PC-3 (cell line): ENCODE results near the gene SLC22A5. TPM values are rescaled to one million over a fixed set of nuclear protein-coding genes. Genes with fewer than 3 reads are reported as not detected.
A peak's percentile ranks its signal among the peaks of the same experiment; 100 is the strongest.

Experiments
- ATAC-seq: fragments of 200-7000 bp; cut with Tn5 transposase; 2 replicates; pipeline ENCODE4 v1.9.1; 2020; ENCODE audit warnings: mild to moderate bottlenecking, moderate library complexity
- BruUV-seq: library from RNA; stranded (reverse); fragments of 400-500 nt; replicated peaks from 2 replicates; lab custom pipeline; 2021; lab: Mats Ljungman, UMichigan
- CTCF ChIA-PET: fragments of 300-600 bp; sonication (Branson Sonifier 250); formaldehyde crosslinking; loops from one replicate; lab custom pipeline; 2022; ENCODE audit warnings: antibody characterized with exemption; lab: Charles Lee
- POLR2A ChIA-PET: fragments of 300-600 bp; sonication (Branson Sonifier 250); formaldehyde crosslinking; loops from one replicate; lab custom pipeline; 2022; ENCODE audit warnings: antibody characterized with exemption; ENCODE audit not compliant: unreplicated experiment; lab: Charles Lee
- DNase-seq: peaks from one replicate; pipeline ENCODE4 v3.0.0-alpha.2; 2015
- H2AFZ ChIP-seq: fragments of 300-600 bp; sonication (generic); 2 replicates; pipeline ENCODE4 v1.6.0; 2016; ENCODE audit warnings: antibody characterized with exemption, low read length
- H3F3A ChIP-seq: fragments of 300-600 bp; sonication (generic); one replicate; pipeline ENCODE4 v1.6.0; 2017; ENCODE audit warnings: antibody characterized with exemption, low read length, control low read depth, mild to moderate bottlenecking; ENCODE audit not compliant: unreplicated experiment
- H3K27ac ChIP-seq: fragments of 300-600 bp; sonication (generic); 2 replicates; pipeline ENCODE4 v1.5.1; 2016; ENCODE audit warnings: mild to moderate bottlenecking, low read length
- H3K27me3 ChIP-seq: fragments of 300-600 bp; sonication (generic); 2 replicates; pipeline ENCODE4 v1.6.1; 2016; ENCODE audit warnings: low read length, mixed read lengths
- H3K36me3 ChIP-seq: fragments of 300-600 bp; sonication (generic); 2 replicates; pipeline ENCODE4 v1.6.1; 2016; ENCODE audit warnings: low read depth, mixed run types, low read length, mixed read lengths
- H3K4me1 ChIP-seq: fragments of 300-600 bp; sonication (generic); 2 replicates; pipeline ENCODE4 v1.5.1; 2016; ENCODE audit warnings: low read length; ENCODE audit not compliant: insufficient read depth
- H3K4me2 ChIP-seq: fragments of 300-600 bp; sonication (generic); 2 replicates; pipeline ENCODE4 v1.6.0; 2016; ENCODE audit warnings: low read length
- H3K4me3 ChIP-seq: fragments of 300-600 bp; sonication (generic); 2 replicates; pipeline ENCODE4 v1.5.1; 2016; ENCODE audit warnings: mild to moderate bottlenecking, low read length, mixed read lengths
- H3K79me2 ChIP-seq: fragments of 300-600 bp; sonication (generic); 2 replicates; pipeline ENCODE4 v1.6.1; 2017; ENCODE audit warnings: low read length, mixed read lengths
- H3K9ac ChIP-seq: fragments of 300-600 bp; sonication (generic); 2 replicates; pipeline ENCODE4 v1.6.0; 2016; ENCODE audit warnings: mild to moderate bottlenecking, low read length
- H3K9me2 ChIP-seq: fragments of 300-600 bp; sonication (generic); replicated peaks from 2 replicates; pipeline ENCODE4 v1.6.1; 2016; ENCODE audit warnings: mixed run types, low read length, mixed read lengths
- H3K9me3 ChIP-seq: fragments of 300-600 bp; sonication (generic); 2 replicates; pipeline ENCODE4 v1.6.1; 2016; ENCODE audit warnings: low read length, mixed read lengths
- H4K20me1 ChIP-seq: fragments of 300-600 bp; sonication (generic); 2 replicates; pipeline ENCODE4 v1.6.1; 2016; ENCODE audit warnings: low read length, mixed read lengths
- EZH2 ChIP-seq: fragments of 300-600 bp; sonication (generic); IDR thresholded peaks from one replicate; pipeline ENCODE4 v1.6.1; 2017; ENCODE audit warnings: antibody characterized with exemption, mild to moderate bottlenecking, low read length; ENCODE audit not compliant: unreplicated experiment
- EZH2phosphoT487 ChIP-seq: fragments of 300-600 bp; sonication (generic); IDR thresholded peaks from 2 replicates; pipeline ENCODE4 v1.6.1; 2018; ENCODE audit warnings: mild to moderate bottlenecking, antibody characterized with exemption, low read length, borderline replicate concordance
- intact Hi-C: fragments of 100-400 bp; cut with micrococcal nuclease; formaldehyde crosslinking; loops from 2 replicates; pipeline ENCODE4 v1.9.0; 2023
- total RNA-seq: library from RNA; depleted of rRNA; stranded (reverse); fragments of >200 nt; gene quantifications from 2 replicates; pipeline ENCODE4 v1.2.3, GENCODE V29; 2014
- TF ChIP-seq, protein P1 (sequence below): fragments of 300-600 bp; sonication (generic); conservative IDR thresholded peaks from 2 replicates; pipeline ENCODE4 v1.5.1; 2017; ENCODE audit warnings: antibody characterized with exemption, low read depth, mild to moderate bottlenecking, low read length

Gene SLC22A5
- total RNA-seq, 1 experiment from 2014 or later: 8.2 TPM

DNA sequence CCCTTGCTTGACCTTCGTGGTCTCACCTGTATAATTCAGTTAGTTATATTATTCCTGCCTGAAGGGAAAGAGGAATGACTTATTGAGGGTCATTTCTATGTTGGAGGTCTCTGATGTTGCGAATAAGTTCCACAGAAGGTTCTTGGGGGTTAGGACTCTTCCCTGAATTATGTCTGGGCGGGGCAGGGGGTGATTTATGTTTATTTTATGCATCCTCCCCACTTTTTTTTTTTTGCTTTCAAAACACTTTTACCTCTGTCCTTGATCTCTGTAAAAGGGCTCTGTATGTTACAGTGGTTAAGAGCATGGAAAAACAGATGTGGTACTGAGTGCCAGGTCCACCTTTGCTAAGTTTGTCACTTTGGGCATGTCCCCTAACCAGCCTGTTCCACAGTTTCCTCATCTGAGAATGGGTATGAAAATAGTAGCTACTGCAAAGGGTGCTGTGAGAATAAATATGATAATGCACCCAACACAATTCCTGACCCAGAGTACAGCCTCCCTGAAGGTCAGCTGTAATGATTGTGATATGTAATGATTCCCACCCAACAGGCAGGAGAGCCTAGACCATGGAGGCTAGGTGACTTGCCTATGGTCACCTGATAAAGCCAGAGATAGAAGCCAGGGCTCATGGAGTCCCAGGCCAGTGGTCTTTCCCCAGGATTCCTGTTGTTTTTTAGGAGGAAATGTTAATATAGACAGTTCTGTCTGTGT lies 54.8 kb downstream of the SLC22A5 start:
- H3K4me3 ChIP-seq: no peak overlapping the region
- H4K20me1 ChIP-seq: no peaks in the 10 kb centered on the region
- TF ChIP-seq, protein P1, sequence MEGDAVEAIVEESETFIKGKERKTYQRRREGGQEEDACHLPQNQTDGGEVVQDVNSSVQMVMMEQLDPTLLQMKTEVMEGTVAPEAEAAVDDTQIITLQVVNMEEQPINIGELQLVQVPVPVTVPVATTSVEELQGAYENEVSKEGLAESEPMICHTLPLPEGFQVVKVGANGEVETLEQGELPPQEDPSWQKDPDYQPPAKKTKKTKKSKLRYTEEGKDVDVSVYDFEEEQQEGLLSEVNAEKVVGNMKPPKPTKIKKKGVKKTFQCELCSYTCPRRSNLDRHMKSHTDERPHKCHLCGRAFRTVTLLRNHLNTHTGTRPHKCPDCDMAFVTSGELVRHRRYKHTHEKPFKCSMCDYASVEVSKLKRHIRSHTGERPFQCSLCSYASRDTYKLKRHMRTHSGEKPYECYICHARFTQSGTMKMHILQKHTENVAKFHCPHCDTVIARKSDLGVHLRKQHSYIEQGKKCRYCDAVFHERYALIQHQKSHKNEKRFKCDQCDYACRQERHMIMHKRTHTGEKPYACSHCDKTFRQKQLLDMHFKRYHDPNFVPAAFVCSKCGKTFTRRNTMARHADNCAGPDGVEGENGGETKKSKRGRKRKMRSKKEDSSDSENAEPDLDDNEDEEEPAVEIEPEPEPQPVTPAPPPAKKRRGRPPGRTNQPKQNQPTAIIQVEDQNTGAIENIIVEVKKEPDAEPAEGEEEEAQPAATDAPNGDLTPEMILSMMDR: no peak
- TF ChIP-seq EZH2: no peak
- TF ChIP-seq EZH2phosphoT487: no peak
- 0 out of 2 replicates have a peak, but pooled peaks cover 5% of the 10 kb centered on the region for H3K79me2 ChIP-seq
- H3K36me3 ChIP-seq: no peaks in the 10 kb centered on the region
- no peak overlapping the region for H3K27ac ChIP-seq
- ATAC-seq (no peak), DNase-seq (no peak)
- H3K9me3 ChIP-seq: no peaks in the 10 kb centered on the region
- no peak overlapping the region for H3K4me2 ChIP-seq
- no peaks in the 10 kb centered on the region for H3F3A ChIP-seq
- no peak overlapping the region for H3K9ac ChIP-seq
- no peaks in the 10 kb centered on the region for H3K9me2 ChIP-seq
- no peaks in the 10 kb centered on the region for H3K27me3 ChIP-seq
- CTCF ChIA-PET: no interaction called here
- POLR2A ChIA-PET: interaction anchor here (0.5 kb wide), 1 partner anchor 66 kb away, joined by 5 read pairs; no protein-coding TSS in a partner anchor
- no peak overlapping the region for H2AFZ ChIP-seq
- H3K4me1 ChIP-seq: peaks cover 71% of the 10 kb centered on the region
- intact Hi-C loops: no loop called here
- BruUV-seq: no TSS peak

DNA sequence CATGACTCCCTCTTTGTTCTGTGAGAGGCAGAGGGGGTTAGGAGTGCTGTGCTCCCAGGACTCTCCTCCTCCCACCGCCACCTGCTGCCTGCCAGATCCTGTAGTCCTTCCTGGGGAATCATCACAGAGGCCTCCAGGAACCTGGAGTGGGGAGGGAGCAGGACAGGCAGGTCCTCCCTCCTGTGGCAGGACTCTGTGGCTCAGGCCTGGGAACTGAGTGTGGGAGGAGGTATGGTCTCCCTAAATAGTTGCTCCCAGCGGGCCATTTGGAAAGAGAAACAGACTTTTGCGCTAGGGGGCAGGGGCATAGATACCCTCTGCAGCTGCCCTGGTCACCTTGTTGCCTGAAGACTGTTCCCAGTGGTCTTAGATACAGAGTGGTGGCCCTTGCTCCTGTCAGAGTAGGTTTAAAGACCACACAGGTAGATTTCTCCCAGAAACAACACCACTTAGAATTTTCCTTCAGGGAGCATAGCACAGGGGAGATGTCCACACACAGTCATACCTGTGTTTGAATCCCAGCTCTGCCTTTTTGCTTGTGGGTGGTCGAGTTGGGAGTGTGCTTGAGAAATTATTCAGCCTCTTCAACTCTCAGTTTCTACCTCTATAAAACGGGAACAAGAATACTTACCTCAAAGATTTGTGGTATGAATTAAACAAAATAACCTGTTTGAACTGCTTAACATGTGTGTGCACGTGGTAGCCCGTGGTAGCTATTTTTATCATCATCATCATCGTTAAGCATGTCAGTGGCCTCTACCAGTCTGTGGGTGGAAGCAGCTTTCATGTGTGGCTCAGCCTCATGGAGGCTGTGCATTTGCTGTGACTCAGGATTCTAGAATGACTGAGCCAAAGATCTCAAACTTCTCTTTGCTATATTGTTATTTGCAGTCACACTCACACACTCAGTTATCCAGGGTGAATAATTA lies 55.8 kb downstream of the SLC22A5 start:
- ChIA-PET CTCF (no interaction called here), POLR2A (interaction anchor here (0.5 kb wide), 1 partner anchor 65 kb away, joined by 5 read pairs; no protein-coding TSS in a partner anchor)
- no peak overlapping the region for H3K4me3 ChIP-seq
- ATAC-seq: peak; percentile 8; the same call in 1 of the 2 replicates
- no peaks in the 10 kb centered on the region for H3K36me3 ChIP-seq
- H4K20me1 ChIP-seq: no peaks in the 10 kb centered on the region
- TF ChIP-seq EZH2phosphoT487: no peak
- no peak for TF ChIP-seq EZH2
- TF ChIP-seq, protein P1: no peak
- H3K9me2 ChIP-seq: no peaks in the 10 kb centered on the region
- intact Hi-C loops: no loop called here
- peak; percentile 53 for DNase-seq
- BruUV-seq: no TSS peak
- no peaks in the 10 kb centered on the region for H3K9me3 ChIP-seq
- no peaks in the 10 kb centered on the region for H3K27me3 ChIP-seq
- no peak overlapping the region; the same call in 1 of the 2 replicates for H3K9ac ChIP-seq
- peaks cover 66% of the 10 kb centered on the region for H3K4me1 ChIP-seq
- H3F3A ChIP-seq: no peaks in the 10 kb centered on the region
- peak overlapping the region; percentile 55 for H3K27ac ChIP-seq
- H3K79me2 ChIP-seq: 0 out of 2 replicates have a peak, but pooled peaks cover 5% of the 10 kb centered on the region
- no peak overlapping the region for H2AFZ ChIP-seq
- H3K4me2 ChIP-seq: peak overlapping the region; percentile 15; the same call in 1 of the 2 replicates
